Heart left ventricle (tissue), 13 donors: ENCODE measurements around the gene SALL1.

Source experiments
- POLR2A ChIP-seq, 2 donors: fragments of 450-650 bp; IDR thresholded peaks; one replicate each; pipeline ENCODE4 v1.6.1; 2017; ENCODE audit warnings: antibody characterized with exemption in 2 of 2, mild to moderate bottlenecking in 2 of 2, moderate library complexity in 2 of 2
- TF ChIP-seq, protein P1 (sequence below), 12 donors: fragments of 200-600 bp; sonication (generic) in 4 of 12; IDR thresholded peaks; one replicate each; pipeline versions ENCODE4 v1.5.0 to v1.8.0; 2018 to 2022; ENCODE audit warnings: antibody characterized with exemption in 12 of 12, mild to moderate bottlenecking in 5 of 12
- donor health status: ischemic (EF 13 %, LVEDD 7.1; RV severe dilation, severe dysfunction).
- donor health status: DM: no; HTN: yes; CAD: no.
- donor health status: DM: no; HTN: no; CAD: no.
- donor health status: ischemic (EF 25% LVEDD 6.9; RV normal size, moderate dysfunction).
- donor health status: ischemic (EF 25% LVEDD 5.7; RV mildly dilated, moderate dysfunction).
- donor health status: ischemic (EF 35%, LVEDD 5.7; RV mildly dilated, moderate dysfunction).
- donor health status: nonischemic (EF 11% LVEDD 7.7; RV severe dilation, severe dysfunction).
- donor health status: DM: yes; HTN: yes; CAD: no.
- donor health status: PGD.
- donor health status: ischemic (EF 29% LVEDD 5.4; RV normal size, mild dysfunction).
- donor health status: nonischemic (EF 23%, LVEDD 6.1; RV moderate dilation, normal function).

DNA sequence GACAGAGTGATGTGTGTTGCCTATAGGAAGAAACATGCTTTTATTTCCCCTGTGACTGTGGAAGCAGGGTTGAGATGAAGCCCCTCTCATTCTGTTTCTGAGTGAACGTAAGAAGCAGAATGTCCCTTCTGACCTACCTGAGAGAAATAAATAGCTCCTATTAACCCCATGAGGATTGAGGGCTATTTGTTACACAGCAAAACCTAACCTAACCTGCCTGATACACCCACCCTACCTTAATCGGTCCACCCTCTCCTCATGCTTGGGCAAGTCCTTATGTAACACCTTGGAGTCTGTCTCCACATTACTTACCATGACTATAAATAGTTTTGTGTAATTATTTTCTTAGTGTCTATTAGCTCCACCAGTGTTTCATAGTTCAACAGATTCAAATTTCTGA is 41.9 kb downstream of the SALL1 start:
- TF ChIP-seq, protein P1, sequence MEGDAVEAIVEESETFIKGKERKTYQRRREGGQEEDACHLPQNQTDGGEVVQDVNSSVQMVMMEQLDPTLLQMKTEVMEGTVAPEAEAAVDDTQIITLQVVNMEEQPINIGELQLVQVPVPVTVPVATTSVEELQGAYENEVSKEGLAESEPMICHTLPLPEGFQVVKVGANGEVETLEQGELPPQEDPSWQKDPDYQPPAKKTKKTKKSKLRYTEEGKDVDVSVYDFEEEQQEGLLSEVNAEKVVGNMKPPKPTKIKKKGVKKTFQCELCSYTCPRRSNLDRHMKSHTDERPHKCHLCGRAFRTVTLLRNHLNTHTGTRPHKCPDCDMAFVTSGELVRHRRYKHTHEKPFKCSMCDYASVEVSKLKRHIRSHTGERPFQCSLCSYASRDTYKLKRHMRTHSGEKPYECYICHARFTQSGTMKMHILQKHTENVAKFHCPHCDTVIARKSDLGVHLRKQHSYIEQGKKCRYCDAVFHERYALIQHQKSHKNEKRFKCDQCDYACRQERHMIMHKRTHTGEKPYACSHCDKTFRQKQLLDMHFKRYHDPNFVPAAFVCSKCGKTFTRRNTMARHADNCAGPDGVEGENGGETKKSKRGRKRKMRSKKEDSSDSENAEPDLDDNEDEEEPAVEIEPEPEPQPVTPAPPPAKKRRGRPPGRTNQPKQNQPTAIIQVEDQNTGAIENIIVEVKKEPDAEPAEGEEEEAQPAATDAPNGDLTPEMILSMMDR (IDR thresholded peaks at IDR 0.05) = no peak
- TF ChIP-seq POLR2A (IDR thresholded peaks at IDR 0.05) = no peak
